GM11168 (cell line): ENCODE data around the gene CYYR1.

Experiments
- in situ Hi-C: fragments of 300-500 bp; cut with MboI; formaldehyde crosslinking; loops from one replicate; pipeline ENCODE4 v1.12.0; 2022; ENCODE audit warnings: low sequenced_read_pairs; ENCODE audit not compliant: unreplicated experiment

CYYR1 gene

GRCh38 chr21:26555540-26556146 lies 17.4 kb downstream of the CYYR1 start:
- in situ Hi-C loops = no loop called here

GRCh38 chr21:26554365-26554764 lies 18.7 kb downstream of the CYYR1 start:
- in situ Hi-C loops = no loop called here

- in situ Hi-C loops = no loop called here
These were observed 19.2 kb downstream of the CYYR1 start for GRCh38 chr21:26553898-26554297.

- in situ Hi-C loops = no loop called here
These were observed 22.8 kb downstream of the CYYR1 start for GRCh38 chr21:26550326-26550725.

GRCh38 chr21:26546446-26547097 lies 26.5 kb downstream of the CYYR1 start:
- in situ Hi-C loops = no loop called here

- in situ Hi-C loops = no loop called here
These were observed 28.8 kb downstream of the CYYR1 start for GRCh38 chr21:26544201-26544775.

GRCh38 chr21:26540651-26541050 lies 32.4 kb downstream of the CYYR1 start:
- in situ Hi-C loops = no loop called here

- in situ Hi-C loops = no loop called here
These were observed 33.5 kb downstream of the CYYR1 start for GRCh38 chr21:26539566-26539965.

GRCh38 chr21:26534517-26534916 lies 38.6 kb downstream of the CYYR1 start:
- in situ Hi-C loops = no loop called here

- in situ Hi-C loops = no loop called here
These were observed 40.9 kb downstream of the CYYR1 start for GRCh38 chr21:26532208-26532607.

- in situ Hi-C loops = no loop called here
These were observed 43.6 kb downstream of the CYYR1 start for GRCh38 chr21:26529526-26529925.

- in situ Hi-C loops = no loop called here
These were observed 44.2 kb downstream of the CYYR1 start for GRCh38 chr21:26528882-26529281.

- in situ Hi-C loops = no loop called here
These were observed 50.4 kb downstream of the CYYR1 start for GRCh38 chr21:26522704-26523103.

- in situ Hi-C loops = no loop called here
These were observed 53.9 kb downstream of the CYYR1 start for GRCh38 chr21:26519142-26519541.

GRCh38 chr21:26515257-26515656 lies 57.8 kb downstream of the CYYR1 start:
- in situ Hi-C loops = no loop called here

- in situ Hi-C loops = no loop called here
These were observed 59.9 kb downstream of the CYYR1 start for GRCh38 chr21:26513212-26513611.

GRCh38 chr21:26512664-26513063 lies 60.4 kb downstream of the CYYR1 start:
- in situ Hi-C loops = no loop called here

GRCh38 chr21:26508903-26509302 lies 64.2 kb downstream of the CYYR1 start:
- in situ Hi-C loops = no loop called here

- in situ Hi-C loops = no loop called here
These were observed 66.1 kb downstream of the CYYR1 start for GRCh38 chr21:26506956-26507355.

GRCh38 chr21:26505211-26505610 lies 67.9 kb downstream of the CYYR1 start:
- in situ Hi-C loops = no loop called here

- in situ Hi-C loops = no loop called here
These were observed 69.7 kb downstream of the CYYR1 start for GRCh38 chr21:26503414-26503813.

- in situ Hi-C loops = no loop called here
These were observed 71.5 kb downstream of the CYYR1 start for GRCh38 chr21:26501495-26502021.
